Neuronal stem cell (in vitro differentiated cells): ENCODE measurements around the gene DIO3.

Experiments used
- DNase-seq: peaks from one replicate; pipeline ENCODE4 v3.0.0-alpha.2; 2013; ENCODE audit warnings: low spot score
- H2AFZ ChIP-seq: one replicate; pipeline ENCODE4 v1.6.1; 2013; ENCODE audit warnings: mild to moderate bottlenecking, low read length, inconsistent platforms
- H2AK5ac ChIP-seq: 2 replicates; pipeline ENCODE4 v1.6.1; 2013; ENCODE audit warnings: low read depth, mild to moderate bottlenecking, inconsistent platforms, low read length, moderate library complexity, mixed read lengths
- H2BK120ac ChIP-seq: 2 replicates; pipeline ENCODE4 v1.6.1; 2013; ENCODE audit warnings: low read depth, mild to moderate bottlenecking, inconsistent platforms, low read length, moderate library complexity, mixed read lengths
- H2BK12ac ChIP-seq: one replicate; pipeline ENCODE4 v1.6.1; 2013; ENCODE audit warnings: low read length, inconsistent platforms
- H2BK15ac ChIP-seq: 2 replicates; pipeline ENCODE4 v1.6.1; 2013; ENCODE audit warnings: mild to moderate bottlenecking, low read length, inconsistent platforms, mixed read lengths
- H2BK5ac ChIP-seq: one replicate; pipeline ENCODE4 v1.6.1; 2013; ENCODE audit warnings: inconsistent platforms, mild to moderate bottlenecking, low read length, moderate library complexity
- H3K14ac ChIP-seq: one replicate; pipeline ENCODE4 v1.6.1; 2013; ENCODE audit warnings: low read length, inconsistent platforms
- H3K18ac ChIP-seq: 2 replicates; pipeline ENCODE4 v1.6.1; 2013; ENCODE audit warnings: low read length, inconsistent platforms
- H3K23ac ChIP-seq: 2 replicates; pipeline ENCODE4 v1.6.1; 2013; ENCODE audit warnings: low read depth, mild to moderate bottlenecking, mixed read lengths, low read length, inconsistent platforms; ENCODE audit not compliant: poor library complexity
- H3K27ac ChIP-seq: replicated peaks from 3 replicates; pipeline ENCODE4 v1.5.1; 2013; ENCODE audit warnings: low read length, inconsistent platforms
- H3K27me3 ChIP-seq, 3 experiments: 2 replicates each; pipeline ENCODE4 v1.6.1; 2013; ENCODE audit warnings: low read length in 3 of 3, mild to moderate bottlenecking in 2 of 3, inconsistent platforms in 1 of 3, low read depth in 1 of 3, mixed read lengths in 1 of 3, moderate library complexity in 1 of 3; ENCODE audit not compliant: control insufficient read depth in 3 of 3, insufficient read depth in 3 of 3
- H3K36me3 ChIP-seq, 2 donors: replicated peaks in 1 of 2; 2 replicates each; pipeline ENCODE4 v1.6.1; 2013; ENCODE audit warnings: low read length in 2 of 2; ENCODE audit not compliant: control insufficient read depth in 2 of 2, insufficient read depth in 2 of 2
- H3K4ac ChIP-seq: 2 replicates; pipeline ENCODE4 v1.6.1; 2013; ENCODE audit warnings: inconsistent platforms, mild to moderate bottlenecking, low read length, moderate library complexity
- H3K4me1 ChIP-seq, 2 donors: 1 replicate in 1 of 2; 2 replicates in 1 of 2; pipeline ENCODE4 v1.6.1; 2013; ENCODE audit warnings: low read length in 2 of 2, low read depth in 1 of 2; ENCODE audit not compliant: control insufficient read depth in 2 of 2, insufficient read depth in 1 of 2
- H3K4me2 ChIP-seq: one replicate; pipeline ENCODE4 v1.6.1; 2013; ENCODE audit warnings: mild to moderate bottlenecking, low read length, inconsistent platforms; ENCODE audit not compliant: insufficient read depth, poor library complexity, severe bottlenecking
- H3K4me3 ChIP-seq, 2 donors: 2 replicates each; pipeline ENCODE4 v1.5.1; 2013; ENCODE audit warnings: low read length in 2 of 2, mild to moderate bottlenecking in 2 of 2, inconsistent platforms in 1 of 2, moderate library complexity in 1 of 2
- H3K79me1 ChIP-seq: one replicate; pipeline ENCODE4 v1.6.1; 2013; ENCODE audit warnings: low read depth, mild to moderate bottlenecking, inconsistent platforms, low read length, moderate library complexity
- H3K9ac ChIP-seq: one replicate; pipeline ENCODE4 v1.6.1; 2013; ENCODE audit warnings: mild to moderate bottlenecking, low read depth, low read length, inconsistent platforms; ENCODE audit not compliant: poor library complexity
- H3K9me3 ChIP-seq, 2 donors: replicated peaks in 1 of 2; 2 replicates each; pipeline versions ENCODE3 to v1.6.1; 2013; ENCODE audit warnings: low read length in 2 of 2, mild to moderate bottlenecking in 2 of 2, inconsistent platforms in 1 of 2, low read depth in 1 of 2, mixed read lengths in 1 of 2, moderate library complexity in 1 of 2; ENCODE audit not compliant: control insufficient read depth in 2 of 2, insufficient read depth in 1 of 2
- H4K8ac ChIP-seq: one replicate; pipeline ENCODE4 v1.6.1; 2013; ENCODE audit warnings: low read depth, mild to moderate bottlenecking, inconsistent platforms, low read length, moderate library complexity
- H4K91ac ChIP-seq: one replicate; pipeline ENCODE4 v1.6.1; 2013; ENCODE audit warnings: low read length, low read depth, mild to moderate bottlenecking, inconsistent platforms; ENCODE audit not compliant: poor library complexity
- WGBS, 2 donors: extraction: QIAGEN DNeasy Blood & Tissue Kit; methylation state at CpG; one replicate each; pipeline ENCODE4 v1.1.7; 2013; ENCODE audit warnings: missing lambda C conversion rate in 2 of 2, mixed read lengths in 1 of 2; ENCODE audit not compliant: insufficient read length in 2 of 2, insufficient replicate concordance in 1 of 2; ENCODE audit errors: extremely low coverage in 2 of 2; 5-methylcytosine and 5-hydroxymethylcytosine counted together

DIO3 gene

GRCh38 chr14:101559624-101560533 is 1.4 kb upstream of the DIO3 start:
- Histone ChIP-seq H3K9ac (peak overlapping the region; percentile 91), H3K79me1 (peaks cover 8% of the 10 kb centered on the region), H2BK120ac (peak overlapping the region; percentile 63), H2BK12ac (peak overlapping the region; percentile 73), H4K91ac (no peak overlapping the region), H3K4me2 (peak overlapping the region; percentile 93), H2BK5ac (peak overlapping the region; percentile 66), H3K27me3 (peaks cover 41 to 66% (median 63%) of the 10 kb centered on the region in 3 experiments), H3K4ac (peak overlapping the region; percentile 53), H3K4me3 (peak overlapping the region; percentile 54 to 82), H3K4me1 (peaks cover 8 to 14% of the 10 kb centered on the region in 2 donors), H3K9me3 (peaks cover 12 to 13% of the 10 kb centered on the region in 2 donors), H3K36me3 (no peaks in the 10 kb centered on the region), H2AFZ (peak overlapping the region; percentile 90), H3K23ac (peak overlapping the region; percentile 85), H3K18ac (peak overlapping the region; percentile 98), H3K14ac (peak overlapping the region; percentile 94), H2AK5ac (peak overlapping the region; percentile 98), H2BK15ac (peak overlapping the region; percentile 89), H4K8ac (peak overlapping the region; percentile 43), H3K27ac (no peak overlapping the region)
- no peak for DNase-seq
- no CpG with 5 or more reads among the region's 113 CpGs for WGBS, 2 donors

- H3K23ac ChIP-seq: no peak overlapping the region
- H3K9me3 ChIP-seq: peaks cover 12 to 13% of the 10 kb centered on the region in 2 donors
- peak overlapping the region; percentile 17 for H2BK15ac ChIP-seq
- peaks cover 46 to 73% (median 71%) of the 10 kb centered on the region in 3 experiments for H3K27me3 ChIP-seq
- peak overlapping the region; percentile 93 for H3K4me2 ChIP-seq
- peak overlapping the region; percentile 90 for H2AFZ ChIP-seq
- no peak overlapping the region for H3K18ac ChIP-seq
- H2BK120ac ChIP-seq: peak overlapping the region; percentile 31
- H4K8ac ChIP-seq: no peak overlapping the region
- no peak for DNase-seq
- peaks cover 10 to 17% of the 10 kb centered on the region in 2 donors for H3K4me1 ChIP-seq
- peaks cover 8% of the 10 kb centered on the region for H3K79me1 ChIP-seq
- peak overlapping the region; percentile 54 to 82 for H3K4me3 ChIP-seq
- H2BK12ac ChIP-seq: no peak overlapping the region
- H3K9ac ChIP-seq: peak overlapping the region; percentile 81
- H2BK5ac ChIP-seq: no peak overlapping the region
- no peaks in the 10 kb centered on the region for H3K36me3 ChIP-seq
- no CpG with 5 or more reads among the region's 106 CpGs for WGBS, 2 donors
- no peak overlapping the region for H3K27ac ChIP-seq
- no peak overlapping the region for H3K4ac ChIP-seq
- H2AK5ac ChIP-seq: no peak overlapping the region
- no peak overlapping the region for H4K91ac ChIP-seq
- H3K14ac ChIP-seq: peak overlapping the region; percentile 71
Observed at GRCh38 chr14:101560534-101561113, 671 bp upstream of the DIO3 start.

GRCh38 chr14:101561897-101562490 is 699 bp downstream of the DIO3 start:
- H3K14ac ChIP-seq: peak overlapping the region; percentile 6
- peak overlapping the region; percentile 87 for H3K23ac ChIP-seq
- peak overlapping the region; percentile 54 for H3K18ac ChIP-seq
- H2BK5ac ChIP-seq: no peak overlapping the region
- peaks cover 46 to 87% (median 83%) of the 10 kb centered on the region in 3 experiments for H3K27me3 ChIP-seq
- no peak overlapping the region for H3K4ac ChIP-seq
- no CpG with 5 or more reads among the region's 51 CpGs for WGBS, 2 donors
- peak overlapping the region; percentile 80 for H2BK15ac ChIP-seq
- no peak overlapping the region for H4K91ac ChIP-seq
- no peak for DNase-seq
- peaks cover 10 to 17% of the 10 kb centered on the region in 2 donors for H3K4me1 ChIP-seq
- H4K8ac ChIP-seq: no peak overlapping the region
- peak overlapping the region in 1 of 2 donors; percentile 8 for H3K4me3 ChIP-seq
- peaks cover 12 to 13% of the 10 kb centered on the region in 2 donors for H3K9me3 ChIP-seq
- H3K36me3 ChIP-seq: no peaks in the 10 kb centered on the region
- peaks cover 8% of the 10 kb centered on the region for H3K79me1 ChIP-seq
- no peak overlapping the region for H3K27ac ChIP-seq
- no peak overlapping the region for H3K9ac ChIP-seq
- peak overlapping the region; percentile 63 for H2BK12ac ChIP-seq
- no peak overlapping the region for H2AFZ ChIP-seq
- H2BK120ac ChIP-seq: peak overlapping the region; percentile 87
- H3K4me2 ChIP-seq: no peak overlapping the region
- peak overlapping the region; percentile 9 for H2AK5ac ChIP-seq
